Measurements from ENCODE around the gene GLCCI1.
"Not testable (repeated sequence)": the region's sequence is repeated elsewhere in the genome, so short reads cannot be mapped to it uniquely, and the experiment has no call there.

Gene GLCCI1

DNA sequence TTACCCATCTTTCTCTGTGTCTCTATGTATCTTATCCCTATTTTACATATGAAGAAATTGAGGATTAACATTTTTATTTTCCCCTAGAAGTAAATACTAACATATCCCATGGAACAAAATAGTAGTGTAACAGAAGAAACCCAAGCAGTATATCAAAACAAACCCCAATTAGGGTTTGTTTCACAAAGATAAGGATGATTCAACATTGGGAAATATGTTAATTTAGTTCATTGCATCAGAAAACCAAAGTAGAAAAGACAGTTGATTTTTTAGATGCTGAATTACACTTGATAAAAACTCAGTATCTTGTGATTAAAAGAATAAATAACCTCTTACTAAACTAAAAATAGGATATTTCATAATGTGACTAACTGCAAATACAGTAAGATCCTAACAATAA lies 87.8 kb downstream of the GLCCI1 start:
- DNase-seq, result no peak

GRCh38 chr7:8057566-8057965 lies 89.0 kb downstream of the GLCCI1 start:
- no peak for DNase-seq

DNA sequence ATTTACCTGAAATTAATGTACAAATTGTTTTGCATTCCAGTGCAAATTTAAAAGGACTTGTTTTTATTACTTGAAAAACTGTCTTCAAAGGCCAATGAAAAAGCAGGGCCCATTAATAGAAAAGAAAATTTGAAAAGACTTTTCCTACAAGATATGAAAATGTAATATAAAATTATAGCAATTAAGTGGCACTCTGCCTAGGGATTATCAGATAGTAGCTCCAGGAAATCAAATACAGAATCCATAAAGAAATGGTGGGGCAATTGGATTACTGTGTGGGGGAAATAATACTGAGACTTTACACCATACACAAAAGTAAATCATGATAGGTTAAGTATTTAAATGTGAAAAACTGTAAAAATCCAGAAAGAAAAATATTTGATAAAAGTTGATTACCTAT lies 89.7 kb downstream of the GLCCI1 start:
- DNase-seq, result no peak

- DNase-seq, result no peak
Measured at GRCh38 chr7:8058852-8059251, 90.3 kb downstream of the GLCCI1 start.

GRCh38 chr7:8060241-8060640 lies 91.6 kb downstream of the GLCCI1 start:
- DNase-seq, result no peak

DNA sequence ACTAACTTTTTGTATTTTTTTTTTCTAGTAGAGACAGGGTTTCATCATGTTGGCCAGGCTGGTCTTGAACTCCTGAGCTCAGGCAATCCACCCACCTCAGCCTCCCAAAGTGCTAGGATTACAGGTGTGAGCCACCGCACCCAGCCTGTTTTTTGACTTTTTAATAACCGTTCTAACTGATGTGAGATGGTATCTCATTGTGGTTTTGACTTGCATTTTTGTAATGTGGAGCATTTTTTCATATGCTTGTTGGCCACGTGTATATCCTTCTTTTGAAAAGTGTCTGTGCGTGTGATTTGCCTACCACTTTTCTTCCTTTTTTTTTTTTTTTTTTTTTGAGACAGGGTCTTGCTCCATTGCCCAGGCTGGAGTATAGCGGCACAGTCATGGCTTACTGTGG lies 94.7 kb downstream of the GLCCI1 start:
- not testable (repeated sequence) for DNase-seq

GRCh38 chr7:8063706-8064297 lies 95.2 kb downstream of the GLCCI1 start:
- no peak for DNase-seq

DNA sequence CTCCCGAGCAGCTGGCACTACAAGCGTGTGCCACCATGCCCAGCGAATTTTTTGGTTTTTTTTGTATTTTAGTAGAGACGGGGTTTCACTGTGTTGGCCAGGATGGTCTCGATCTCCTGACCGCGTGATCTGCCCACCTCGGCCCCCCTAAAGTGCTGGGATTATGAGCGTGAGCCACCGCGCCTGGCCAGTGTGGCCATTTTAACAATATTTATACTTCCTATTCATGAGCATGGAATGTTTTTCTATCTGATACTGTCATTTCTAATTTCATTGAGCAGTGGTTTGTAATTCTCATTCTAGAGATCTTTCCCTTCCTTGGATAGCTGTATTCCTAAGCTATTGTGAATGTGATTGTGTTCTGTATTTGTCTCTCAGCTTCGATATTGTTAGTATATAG lies 96.2 kb downstream of the GLCCI1 start:
- DNase-seq, result no peak

DNA sequence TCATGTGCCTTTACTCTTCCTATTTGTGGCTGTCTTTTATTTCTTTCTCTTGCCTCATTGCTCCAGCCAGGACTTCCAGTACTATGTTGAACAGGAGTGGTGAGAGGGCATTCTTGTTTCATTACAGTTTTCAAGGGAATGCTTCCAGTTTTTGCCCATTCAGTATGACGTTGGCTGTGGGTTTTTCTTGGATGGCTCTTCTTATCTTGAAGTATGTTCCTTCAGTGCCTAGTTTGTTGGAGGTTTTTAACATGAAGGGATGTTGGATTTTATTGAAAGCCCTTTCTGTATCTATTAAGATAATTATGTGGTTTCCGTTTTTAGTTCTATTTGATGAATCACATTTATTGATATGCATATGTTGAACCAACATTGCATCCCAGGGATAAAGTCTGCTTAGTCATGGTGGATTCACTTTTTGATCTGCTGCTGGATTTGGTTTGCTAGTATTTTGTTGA lies 96.8 kb downstream of the GLCCI1 start:
- no peak for DNase-seq

DNA sequence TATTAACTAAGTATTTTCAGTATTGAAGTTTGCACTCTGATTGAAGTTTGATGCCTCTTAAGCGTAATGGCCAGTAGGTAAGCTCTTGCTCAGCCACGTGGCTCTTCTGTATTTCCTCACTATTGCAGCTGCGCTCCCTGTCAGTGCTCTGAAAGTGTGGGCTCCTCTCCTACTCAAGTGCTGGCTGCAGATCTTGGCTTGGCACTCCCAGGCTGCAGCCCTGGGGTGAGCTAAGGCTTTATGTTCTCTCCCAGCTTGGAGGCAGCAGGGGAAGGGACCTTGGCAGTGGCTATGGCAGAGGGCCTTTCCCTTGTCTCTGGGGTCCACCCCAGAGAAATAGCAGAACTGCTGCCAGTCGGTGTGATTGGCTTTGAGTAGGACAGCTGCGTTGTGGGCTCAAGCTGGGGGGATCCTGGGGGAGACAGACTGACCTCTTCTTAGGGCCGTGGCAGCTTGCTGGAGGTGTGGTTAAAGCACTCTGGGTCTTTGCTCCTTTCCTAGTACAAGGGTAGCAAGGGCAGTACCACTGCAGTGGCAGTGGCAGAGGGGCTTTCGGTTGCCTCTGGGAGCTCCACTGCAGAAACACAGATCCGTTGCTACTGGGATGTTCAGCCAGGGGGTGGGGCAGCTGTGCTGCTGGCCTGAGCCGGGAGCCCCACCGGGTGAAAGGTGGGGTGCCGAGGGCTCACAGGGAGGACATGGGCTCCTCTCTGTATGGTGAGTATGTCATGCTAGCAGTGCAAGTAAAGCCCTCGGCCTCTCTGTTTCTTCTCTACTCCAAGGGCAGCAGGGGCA lies 100.5 kb downstream of the GLCCI1 start:
- no peak for DNase-seq

- DNase-seq, result no peak
Measured at GRCh38 chr7:8070451-8071180, 102.0 kb downstream of the GLCCI1 start.

GRCh38 chr7:8078418-8078817 lies 109.8 kb downstream of the GLCCI1 start:
- DNase-seq, result no peak

- DNase-seq, result no peak
Measured at GRCh38 chr7:8082762-8083161, 114.2 kb downstream of the GLCCI1 start.

- DNase-seq, result no peak
Measured at GRCh38 chr7:8084836-8085235, 116.2 kb downstream of the GLCCI1 start.

- DNase-seq, result no peak
Measured at GRCh38 chr7:8085420-8085819, 116.8 kb downstream of the GLCCI1 start.

- no peak for DNase-seq
Measured at GRCh38 chr7:8086239-8086638, 117.6 kb downstream of the GLCCI1 start.

DNA sequence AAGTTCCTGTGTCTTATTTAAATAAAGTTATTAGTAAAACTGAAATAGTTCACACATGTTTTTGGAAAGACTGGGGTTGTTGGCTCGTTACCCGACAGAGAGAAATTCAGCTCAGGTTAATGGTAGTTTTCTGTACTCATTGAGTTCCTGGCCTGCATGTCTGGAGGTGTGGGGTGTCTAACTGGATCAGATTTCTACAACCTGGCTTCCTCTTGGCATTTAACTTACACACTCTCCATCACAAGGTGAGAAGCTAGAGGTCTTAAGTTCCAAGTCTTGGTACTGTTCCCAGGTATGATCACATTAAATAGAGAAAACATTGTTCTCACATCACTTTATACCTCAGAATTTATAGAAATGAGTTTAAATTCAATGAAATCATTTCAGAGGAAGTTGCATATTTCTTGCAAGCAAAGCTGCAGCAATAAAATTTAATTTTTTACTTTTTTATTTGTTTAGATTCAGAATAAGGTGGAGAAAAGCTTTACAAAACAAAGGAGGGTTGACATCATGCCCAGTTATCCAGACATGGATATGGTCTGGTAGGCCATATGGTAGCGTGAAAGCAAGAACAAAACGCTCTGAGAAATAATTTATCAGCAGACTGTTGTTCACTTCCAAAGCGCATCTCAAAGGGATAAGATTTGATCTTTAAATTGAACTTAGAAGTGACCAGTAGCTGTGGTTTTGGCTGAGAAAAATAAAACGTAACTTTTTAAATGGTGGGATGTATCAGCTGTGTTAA lies 120.6 kb downstream of the GLCCI1 start:
- DNase-seq, result no peak

- no peak for DNase-seq
Measured at GRCh38 chr7:8092140-8092539, 123.5 kb downstream of the GLCCI1 start.

DNA sequence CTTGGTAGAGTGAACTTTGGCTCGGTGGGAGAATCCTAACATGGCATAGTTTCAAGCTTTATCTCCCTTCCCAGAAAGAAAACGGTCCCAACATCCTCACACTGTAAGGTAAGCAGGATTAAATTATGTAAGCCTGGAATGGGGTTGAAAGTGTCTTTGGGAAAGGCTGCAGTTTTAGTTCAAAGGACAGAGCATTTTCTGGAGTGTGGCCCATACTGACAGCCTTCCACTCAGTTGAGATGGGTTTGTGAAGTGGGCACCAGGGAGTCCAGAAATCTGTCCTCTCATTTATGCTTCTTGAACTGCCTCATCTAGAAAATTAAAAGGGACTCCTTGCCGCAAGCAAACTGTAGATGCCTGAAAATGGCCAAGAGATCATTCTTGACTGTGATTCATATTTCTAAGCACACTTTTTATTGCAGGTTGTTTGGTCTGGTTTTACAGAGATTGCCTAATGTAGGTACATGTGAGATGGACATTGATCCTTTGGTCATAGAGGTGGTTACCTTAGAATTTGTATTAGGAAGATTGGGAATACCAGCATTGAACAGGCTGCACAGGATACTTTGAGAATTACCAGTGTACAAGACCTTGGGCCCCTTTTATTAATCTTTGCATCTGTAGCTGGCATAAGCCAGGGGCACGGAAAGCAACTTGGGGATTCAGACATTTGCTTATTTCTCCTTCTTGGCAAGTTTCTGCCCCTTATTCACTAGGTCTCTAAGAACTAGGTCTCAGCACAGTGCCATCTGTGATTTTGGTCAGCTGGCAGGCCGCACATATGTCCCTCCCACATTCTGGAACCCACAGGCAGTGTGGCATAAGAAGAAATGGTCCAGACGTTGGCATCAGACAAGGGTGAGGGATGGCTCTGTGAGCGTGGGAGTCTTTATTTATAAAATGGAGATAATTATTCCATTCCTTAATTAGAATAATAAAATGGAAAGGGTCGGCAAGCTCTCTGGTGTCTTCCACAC lies 125.9 kb downstream of the GLCCI1 start:
- no peak for DNase-seq

- DNase-seq, result not testable (repeated sequence)
Measured at GRCh38 chr7:8101292-8101691, 132.7 kb downstream of the GLCCI1 start.

DNA sequence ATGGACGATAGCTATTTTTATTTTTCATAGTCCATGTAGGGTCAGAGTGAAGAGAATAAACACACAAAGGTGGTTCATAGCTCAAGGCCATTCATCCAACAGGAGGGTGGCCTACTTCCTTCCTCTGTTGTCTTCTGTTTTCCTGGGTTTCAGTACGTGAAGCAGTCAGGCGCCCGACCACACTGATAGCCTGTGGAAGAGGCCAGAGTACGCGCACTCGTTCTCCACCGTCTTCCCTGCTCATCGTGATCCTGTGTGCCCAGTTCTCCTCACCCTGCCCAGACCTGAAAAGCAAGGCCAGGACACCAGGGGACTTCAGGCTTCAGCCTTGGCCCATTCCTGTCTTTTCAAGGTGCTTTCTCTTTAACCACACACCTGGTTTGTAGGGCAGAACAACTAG lies 134.7 kb downstream of the GLCCI1 start:
- no peak for DNase-seq
